ENCODE measurements around the gene IL19.

Gene IL19

GRCh38 chr1:206867239-206867638 lies 96.7 kb downstream of the IL19 start:
- H4K20me1 ChIP-seq (ENCODE audit: insufficient read depth, low read length): no peaks in the 10 kb centered on the region
- H3K4me3 ChIP-seq (ENCODE audit: low read depth in 1 of 2, low read length in 2 of 2): no peak overlapping the region
- no peaks in the 10 kb centered on the region for H3K79me2 ChIP-seq (ENCODE audit: insufficient read depth, low read length)
- no peak overlapping the region for H2AFZ ChIP-seq (ENCODE audit: low read depth, low read length)
- no peaks in the 10 kb centered on the region for H3K9me3 ChIP-seq (ENCODE audit: insufficient read depth, low read length, severe bottlenecking)
- H3K27me3 ChIP-seq (ENCODE audit: insufficient read depth, low read length, poor library complexity): no peaks in the 10 kb centered on the region
- no peak overlapping the region for H3K9ac ChIP-seq (ENCODE audit: low read depth, low read length)
- ATAC-seq (ENCODE audit: insufficient read depth, low read depth): no peak
- H3K27ac ChIP-seq (ENCODE audit: low read length): no peak overlapping the region
- DNase-seq: no peak
- no peaks in the 10 kb centered on the region for H3K36me3 ChIP-seq (ENCODE audit: insufficient read depth, low read length)
- TF ChIP-seq, protein P1, sequence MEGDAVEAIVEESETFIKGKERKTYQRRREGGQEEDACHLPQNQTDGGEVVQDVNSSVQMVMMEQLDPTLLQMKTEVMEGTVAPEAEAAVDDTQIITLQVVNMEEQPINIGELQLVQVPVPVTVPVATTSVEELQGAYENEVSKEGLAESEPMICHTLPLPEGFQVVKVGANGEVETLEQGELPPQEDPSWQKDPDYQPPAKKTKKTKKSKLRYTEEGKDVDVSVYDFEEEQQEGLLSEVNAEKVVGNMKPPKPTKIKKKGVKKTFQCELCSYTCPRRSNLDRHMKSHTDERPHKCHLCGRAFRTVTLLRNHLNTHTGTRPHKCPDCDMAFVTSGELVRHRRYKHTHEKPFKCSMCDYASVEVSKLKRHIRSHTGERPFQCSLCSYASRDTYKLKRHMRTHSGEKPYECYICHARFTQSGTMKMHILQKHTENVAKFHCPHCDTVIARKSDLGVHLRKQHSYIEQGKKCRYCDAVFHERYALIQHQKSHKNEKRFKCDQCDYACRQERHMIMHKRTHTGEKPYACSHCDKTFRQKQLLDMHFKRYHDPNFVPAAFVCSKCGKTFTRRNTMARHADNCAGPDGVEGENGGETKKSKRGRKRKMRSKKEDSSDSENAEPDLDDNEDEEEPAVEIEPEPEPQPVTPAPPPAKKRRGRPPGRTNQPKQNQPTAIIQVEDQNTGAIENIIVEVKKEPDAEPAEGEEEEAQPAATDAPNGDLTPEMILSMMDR (IDR thresholded peaks at IDR 0.05; ENCODE audit: borderline replicate concordance, extremely low read depth, low read length, poor library complexity, severe bottlenecking): no peak
- no peak for TF ChIP-seq EZH2 (IDR thresholded peaks at IDR 0.05; ENCODE audit: borderline replicate concordance, low read depth, low read length, severe bottlenecking)
- H3K4me2 ChIP-seq (ENCODE audit: insufficient read depth, low read length): no peak overlapping the region
- H3K4me1 ChIP-seq (ENCODE audit: insufficient read depth, low read length): no peaks in the 10 kb centered on the region

DNA sequence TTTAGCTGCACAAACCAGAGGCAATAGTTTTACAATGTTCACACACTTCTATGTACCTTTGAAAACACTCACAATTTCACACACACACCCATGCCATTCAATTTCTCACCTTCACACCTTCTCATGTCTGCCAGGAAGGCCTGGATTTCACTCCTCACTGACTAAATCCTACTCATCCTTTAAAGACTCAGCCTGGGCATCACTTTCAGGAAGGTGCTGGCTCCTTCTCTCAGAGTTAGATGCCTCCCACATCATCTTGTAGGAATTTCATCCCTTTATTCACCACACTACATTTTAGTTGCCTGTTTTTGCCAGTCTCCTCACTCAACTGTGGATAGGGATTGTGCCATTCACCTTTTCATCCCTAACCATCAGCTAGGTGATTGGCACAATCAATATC lies 97.1 kb downstream of the IL19 start:
- Histone ChIP-seq H4K20me1 (ENCODE audit: insufficient read depth, low read length) (no peaks in the 10 kb centered on the region), H3K9ac (ENCODE audit: low read depth, low read length) (no peak overlapping the region), H3K27ac (ENCODE audit: low read length) (no peak overlapping the region), H3K9me3 (ENCODE audit: insufficient read depth, low read length, severe bottlenecking) (no peaks in the 10 kb centered on the region), H3K4me1 (ENCODE audit: insufficient read depth, low read length) (no peaks in the 10 kb centered on the region), H3K79me2 (ENCODE audit: insufficient read depth, low read length) (no peaks in the 10 kb centered on the region), H3K36me3 (ENCODE audit: insufficient read depth, low read length) (no peaks in the 10 kb centered on the region), H3K27me3 (ENCODE audit: insufficient read depth, low read length, poor library complexity) (no peaks in the 10 kb centered on the region), H3K4me3 (ENCODE audit: low read depth in 1 of 2, low read length in 2 of 2) (no peak overlapping the region), H3K4me2 (ENCODE audit: insufficient read depth, low read length) (no peak overlapping the region), H2AFZ (ENCODE audit: low read depth, low read length) (no peak overlapping the region)
- TF ChIP-seq, protein P1 (IDR thresholded peaks at IDR 0.05; ENCODE audit: borderline replicate concordance, extremely low read depth, low read length, poor library complexity, severe bottlenecking): no peak
- no peak for TF ChIP-seq EZH2 (IDR thresholded peaks at IDR 0.05; ENCODE audit: borderline replicate concordance, low read depth, low read length, severe bottlenecking)
- ATAC-seq (ENCODE audit: insufficient read depth, low read depth) (no peak), DNase-seq (no peak)

DNA sequence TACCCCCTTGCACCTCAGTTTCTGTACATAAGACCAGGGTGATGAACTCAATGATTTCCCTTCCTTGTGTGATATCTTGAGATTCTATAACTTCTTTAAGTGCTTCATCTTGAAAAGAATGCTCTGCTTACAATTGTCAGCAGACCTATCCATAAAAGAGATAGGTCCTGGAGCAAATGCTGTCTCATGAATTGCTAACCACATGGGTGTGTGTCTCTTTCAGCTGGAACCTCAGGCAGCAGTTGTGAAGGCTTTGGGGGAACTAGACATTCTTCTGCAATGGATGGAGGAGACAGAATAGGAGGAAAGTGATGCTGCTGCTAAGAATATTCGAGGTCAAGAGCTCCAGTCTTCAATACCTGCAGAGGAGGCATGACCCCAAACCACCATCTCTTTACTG lies 97.7 kb downstream of the IL19 start:
- Histone ChIP-seq H3K79me2 (ENCODE audit: insufficient read depth, low read length) (no peaks in the 10 kb centered on the region), H4K20me1 (ENCODE audit: insufficient read depth, low read length) (no peaks in the 10 kb centered on the region), H3K27me3 (ENCODE audit: insufficient read depth, low read length, poor library complexity) (no peaks in the 10 kb centered on the region), H3K4me3 (ENCODE audit: low read depth in 1 of 2, low read length in 2 of 2) (no peak overlapping the region), H3K27ac (ENCODE audit: low read length) (no peak overlapping the region), H2AFZ (ENCODE audit: low read depth, low read length) (no peak overlapping the region), H3K36me3 (ENCODE audit: insufficient read depth, low read length) (no peaks in the 10 kb centered on the region), H3K4me1 (ENCODE audit: insufficient read depth, low read length) (no peaks in the 10 kb centered on the region), H3K9me3 (ENCODE audit: insufficient read depth, low read length, severe bottlenecking) (no peaks in the 10 kb centered on the region), H3K4me2 (ENCODE audit: insufficient read depth, low read length) (no peak overlapping the region), H3K9ac (ENCODE audit: low read depth, low read length) (no peak overlapping the region)
- TF ChIP-seq, protein P1 (IDR thresholded peaks at IDR 0.05; ENCODE audit: borderline replicate concordance, extremely low read depth, low read length, poor library complexity, severe bottlenecking): no peak
- no peak for TF ChIP-seq EZH2 (IDR thresholded peaks at IDR 0.05; ENCODE audit: borderline replicate concordance, low read depth, low read length, severe bottlenecking)
- DNase-seq: no peak
- no peak for ATAC-seq (ENCODE audit: insufficient read depth, low read depth)

DNA sequence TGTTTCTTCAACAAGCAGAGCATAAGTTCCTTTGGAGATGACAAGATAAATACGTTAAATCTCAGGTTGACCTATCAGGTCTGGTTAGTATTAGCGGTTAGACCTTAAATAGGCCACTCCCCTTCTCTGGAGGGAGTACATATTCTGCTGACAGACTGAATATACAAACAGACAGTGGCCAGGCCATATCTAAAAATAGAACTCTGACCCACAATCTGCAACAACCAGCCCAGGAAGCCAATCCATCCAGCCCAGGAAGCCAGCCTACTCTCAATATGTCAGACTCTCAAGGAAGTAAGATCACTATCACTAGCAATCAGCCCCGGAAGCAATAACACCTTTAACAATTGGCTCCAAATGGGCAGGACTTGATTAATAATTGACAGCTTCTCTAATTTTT lies 101.6 kb downstream of the IL19 start:
- Histone ChIP-seq H3K4me1 (ENCODE audit: insufficient read depth, low read length) (no peaks in the 10 kb centered on the region), H3K4me2 (ENCODE audit: insufficient read depth, low read length) (no peak overlapping the region), H3K27me3 (ENCODE audit: insufficient read depth, low read length, poor library complexity) (no peaks in the 10 kb centered on the region), H3K27ac (ENCODE audit: low read length) (no peak overlapping the region), H3K9me3 (ENCODE audit: insufficient read depth, low read length, severe bottlenecking) (no peaks in the 10 kb centered on the region), H3K9ac (ENCODE audit: low read depth, low read length) (no peak overlapping the region), H3K36me3 (ENCODE audit: insufficient read depth, low read length) (no peaks in the 10 kb centered on the region), H2AFZ (ENCODE audit: low read depth, low read length) (no peak overlapping the region), H3K4me3 (ENCODE audit: low read depth in 1 of 2, low read length in 2 of 2) (no peak overlapping the region), H3K79me2 (ENCODE audit: insufficient read depth, low read length) (no peaks in the 10 kb centered on the region), H4K20me1 (ENCODE audit: insufficient read depth, low read length) (no peaks in the 10 kb centered on the region)
- ATAC-seq (ENCODE audit: insufficient read depth, low read depth) (no peak), DNase-seq (no peak)
- TF ChIP-seq EZH2 (IDR thresholded peaks at IDR 0.05; ENCODE audit: borderline replicate concordance, low read depth, low read length, severe bottlenecking): no peak
- TF ChIP-seq, protein P1 (IDR thresholded peaks at IDR 0.05; ENCODE audit: borderline replicate concordance, extremely low read depth, low read length, poor library complexity, severe bottlenecking): no peak
